Mucosa of rectum (tissue), 2 donors: Measurements from ENCODE around the gene TMEM30B.
"Not testable (repeated sequence)": the region's sequence is repeated elsewhere in the genome, so short reads cannot be mapped to it uniquely, and the experiment has no call there.

Source experiments
- H3K27ac ChIP-seq, 2 donors: one replicate each; pipeline ENCODE4 v1.7.0; 2013; ENCODE audit warnings: inconsistent platforms in 2 of 2, low read depth in 2 of 2, low read length in 2 of 2
- H3K27me3 ChIP-seq, 2 donors: one replicate each; pipeline ENCODE4 v1.7.0; 2013; ENCODE audit warnings: low read length in 2 of 2; ENCODE audit not compliant: control insufficient read depth in 2 of 2, insufficient read depth in 2 of 2
- H3K36me3 ChIP-seq, 2 donors: one replicate each; pipeline ENCODE4 v1.7.0; 2013; ENCODE audit warnings: low read length in 2 of 2; ENCODE audit not compliant: control insufficient read depth in 2 of 2, insufficient read depth in 2 of 2
- H3K4me1 ChIP-seq, 2 donors: one replicate each; pipeline ENCODE4 v1.7.0; 2013; ENCODE audit warnings: low read length in 2 of 2, mild to moderate bottlenecking in 1 of 2; ENCODE audit not compliant: control insufficient read depth in 2 of 2, insufficient read depth in 2 of 2
- H3K4me3 ChIP-seq, 2 donors: one replicate each; pipeline ENCODE4 v1.7.0; 2013; ENCODE audit warnings: low read length in 2 of 2
- H3K9ac ChIP-seq, 2 donors: one replicate each; pipeline ENCODE4 v1.7.0; 2013; ENCODE audit warnings: low read length in 2 of 2, low read depth in 1 of 2, mild to moderate bottlenecking in 1 of 2
- H3K9me3 ChIP-seq, 2 donors: one replicate each; pipeline ENCODE4 v1.7.0; 2013; ENCODE audit warnings: low read length in 2 of 2; ENCODE audit not compliant: control insufficient read depth in 2 of 2
- donor health status: healthy.
- donor health status: Normal muscosa, but diverticular disease.

Gene TMEM30B

GRCh38 chr14:61322011-61322798, 41.1 kb upstream of the TMEM30B start:
- peaks cover 7 to 19% of the 10 kb centered on the region in 2 donors for H3K4me1 ChIP-seq
- peak overlapping the region; percentile 42 to 75 for H3K27ac ChIP-seq
- H3K36me3 ChIP-seq = no peaks in the 10 kb centered on the region
- peak overlapping the region; percentile 72 to 76 for H3K9ac ChIP-seq
- peaks cover 10 to 12% of the 10 kb centered on the region in 2 donors for H3K27me3 ChIP-seq
- H3K9me3 ChIP-seq = no peaks in the 10 kb centered on the region
- H3K4me3 ChIP-seq = peak overlapping the region; percentile 70 to 78

DNA sequence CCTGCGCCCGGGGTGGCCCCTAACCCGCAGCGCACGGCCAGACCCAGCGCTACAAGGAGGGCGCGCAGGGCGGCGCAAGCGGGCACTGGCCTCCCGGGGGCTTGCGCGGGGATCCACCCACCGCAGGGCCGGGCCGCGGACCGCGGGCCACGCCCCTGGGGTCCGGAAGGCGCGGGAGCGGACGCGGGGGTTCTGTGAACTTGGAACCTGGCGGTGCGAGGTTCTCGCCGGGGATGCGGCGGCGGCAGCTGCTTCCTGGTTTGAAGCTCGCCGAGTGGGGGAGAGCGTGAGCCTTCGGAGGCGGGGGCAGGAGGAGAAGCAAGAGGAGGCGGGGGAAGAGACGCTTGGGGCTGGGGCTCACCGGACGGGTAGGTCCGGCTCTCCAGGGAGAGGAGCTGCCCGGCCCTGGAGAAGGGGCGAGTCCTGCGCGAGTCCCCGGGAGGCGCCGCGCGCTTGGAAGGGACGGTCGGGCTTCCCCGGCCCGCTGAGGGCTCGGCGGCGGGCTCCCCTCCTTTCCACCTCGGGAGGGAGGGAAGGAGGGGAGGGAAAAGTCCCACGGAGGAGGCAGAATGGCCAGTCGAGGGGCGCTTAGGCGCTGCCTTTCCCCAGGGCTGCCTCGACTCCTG, 40.4 kb upstream of the TMEM30B start, which contains the start of gene PRKCH:
Gene PRKCH (plus strand): TSS at position 195 of the 626 bp plus-strand sequence. CDS start 523 bp downstream, outside the sequence.
- Histone ChIP-seq H3K36me3 (no peaks in the 10 kb centered on the region), H3K9me3 (no peaks in the 10 kb centered on the region), H3K27ac (peak within 1 kb of the TSS; percentile 42 to 75), H3K4me3 (peak within 1 kb of the TSS; percentile 70 to 78), H3K4me1 (peaks cover 7 to 19% of the 10 kb centered on the region in 2 donors), H3K9ac (peak within 1 kb of the TSS; percentile 72 to 76), H3K27me3 (peaks cover 10 to 12% of the 10 kb centered on the region in 2 donors)

DNA sequence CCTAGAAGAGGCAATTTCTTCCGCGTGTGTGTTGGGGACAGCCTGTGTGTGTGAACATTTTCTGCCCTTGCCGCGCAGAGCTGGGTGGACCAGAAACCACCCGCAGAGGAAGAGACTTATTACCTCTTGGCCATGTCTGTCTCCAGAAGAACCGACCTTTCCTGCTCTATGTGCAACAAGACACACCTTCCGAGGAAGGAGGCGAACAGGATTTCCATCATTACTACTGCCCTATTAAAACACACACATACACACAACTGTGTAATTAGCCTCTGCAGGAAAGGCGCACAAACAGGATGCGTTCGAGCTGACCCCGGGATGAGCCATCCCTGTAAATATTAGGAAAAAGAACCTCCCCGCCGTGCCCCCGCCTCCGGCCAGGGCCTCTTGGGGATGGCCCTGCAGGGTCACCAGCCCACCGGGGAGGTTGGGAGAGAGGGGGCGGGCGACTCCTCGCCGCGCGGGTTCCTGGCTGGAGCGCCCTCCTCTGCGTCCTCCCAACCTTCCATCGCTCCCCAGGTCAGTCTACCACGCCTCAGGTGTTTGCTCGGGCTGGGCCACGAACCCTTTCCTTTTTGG, 39.8 kb upstream of the TMEM30B start:
- H3K4me3 ChIP-seq = peak overlapping the region; percentile 70 to 78
- no peaks in the 10 kb centered on the region for H3K36me3 ChIP-seq
- H3K27me3 ChIP-seq = peaks cover 10 to 12% of the 10 kb centered on the region in 2 donors
- H3K9ac ChIP-seq = peak overlapping the region; percentile 41 to 76
- no peaks in the 10 kb centered on the region for H3K9me3 ChIP-seq
- H3K4me1 ChIP-seq = peaks cover 7 to 19% of the 10 kb centered on the region in 2 donors
- peak overlapping the region; percentile 42 to 52 for H3K27ac ChIP-seq

GRCh38 chr14:61320170-61320569, 39.0 kb upstream of the TMEM30B start:
- not testable (repeated sequence) for H3K36me3 ChIP-seq, H3K27ac ChIP-seq, H3K4me3 ChIP-seq, H3K9me3 ChIP-seq, H3K9ac ChIP-seq
- H3K27me3 ChIP-seq = peaks cover 10 to 12% of the 10 kb centered on the region in 2 donors
- H3K4me1 ChIP-seq = peaks cover 7 to 19% of the 10 kb centered on the region in 2 donors

GRCh38 chr14:61319706-61320105, 38.6 kb upstream of the TMEM30B start:
- H3K27ac ChIP-seq = no peak overlapping the region
- H3K27me3 ChIP-seq = peaks cover 10 to 12% of the 10 kb centered on the region in 2 donors

GRCh38 chr14:61319086-61319485, 37.9 kb upstream of the TMEM30B start:
- H3K9me3 ChIP-seq = no peaks in the 10 kb centered on the region
- H3K36me3 ChIP-seq = no peaks in the 10 kb centered on the region
- H3K27me3 ChIP-seq = peaks cover 10 to 12% of the 10 kb centered on the region in 2 donors
- no peak overlapping the region for H3K27ac ChIP-seq
- H3K4me1 ChIP-seq = peaks cover 7 to 19% of the 10 kb centered on the region in 2 donors
- H3K4me3 ChIP-seq = no peak overlapping the region
- H3K9ac ChIP-seq = no peak overlapping the region

More at GRCh38 chr14:61319706-61320105, 38.6 kb upstream of the TMEM30B start:
- Histone ChIP-seq H3K9ac (no peak overlapping the region), H3K4me1 (peaks cover 7 to 19% of the 10 kb centered on the region in 2 donors), H3K9me3 (no peaks in the 10 kb centered on the region), H3K36me3 (no peaks in the 10 kb centered on the region), H3K4me3 (no peak overlapping the region)

DNA sequence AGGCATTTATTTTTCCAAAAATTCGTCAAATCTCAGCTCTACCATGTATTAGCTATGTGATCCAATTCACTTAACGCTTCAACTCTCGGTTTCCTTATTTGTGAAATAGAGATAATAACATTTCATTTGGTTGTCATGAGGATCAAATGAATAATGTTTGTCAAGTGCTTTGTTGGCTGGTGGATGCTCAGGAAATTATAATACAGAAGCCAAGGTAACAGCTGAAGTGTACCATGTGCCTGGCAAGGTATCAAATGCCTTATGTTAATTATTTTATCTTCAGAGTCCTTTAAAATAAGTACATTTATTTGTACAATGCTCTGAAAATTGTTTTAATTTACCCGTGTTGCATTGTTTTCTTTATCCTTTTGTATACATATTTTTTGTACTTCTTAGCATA, 34.2 kb upstream of the TMEM30B start:
- peaks cover 0 to 3% of the 10 kb centered on the region in 2 donors for H3K9me3 ChIP-seq
- H3K36me3 ChIP-seq = no peaks in the 10 kb centered on the region
- no peaks in the 10 kb centered on the region for H3K4me1 ChIP-seq
- no peak overlapping the region for H3K27ac ChIP-seq
- H3K27me3 ChIP-seq = no peaks in the 10 kb centered on the region
- H3K9ac ChIP-seq = no peak overlapping the region
- no peak overlapping the region for H3K4me3 ChIP-seq

GRCh38 chr14:61308701-61309100, 27.6 kb upstream of the TMEM30B start:
- not testable (repeated sequence) for H3K27me3 ChIP-seq, H3K9ac ChIP-seq, H3K9me3 ChIP-seq, H3K4me1 ChIP-seq, H3K27ac ChIP-seq, H3K4me3 ChIP-seq, H3K36me3 ChIP-seq

- H3K9ac ChIP-seq = no peak overlapping the region
- H3K27me3 ChIP-seq = no peaks in the 10 kb centered on the region
- H3K36me3 ChIP-seq = no peaks in the 10 kb centered on the region
- no peaks in the 10 kb centered on the region for H3K4me1 ChIP-seq
- H3K4me3 ChIP-seq = no peak overlapping the region
- no peaks in the 10 kb centered on the region for H3K9me3 ChIP-seq
- no peak overlapping the region for H3K27ac ChIP-seq
Measured at GRCh38 chr14:61308198-61308597, 27.1 kb upstream of the TMEM30B start.

GRCh38 chr14:61304688-61305087, 23.6 kb upstream of the TMEM30B start:
- Histone ChIP-seq H3K27ac (no peak overlapping the region), H3K4me1 (no peaks in the 10 kb centered on the region)

More at GRCh38 chr14:61304688-61305087, 23.6 kb upstream of the TMEM30B start:
- no peaks in the 10 kb centered on the region for H3K27me3 ChIP-seq
- H3K4me3 ChIP-seq = no peak overlapping the region
- no peak overlapping the region for H3K9ac ChIP-seq
- H3K36me3 ChIP-seq = no peaks in the 10 kb centered on the region
- H3K9me3 ChIP-seq = no peaks in the 10 kb centered on the region
